ENCODE results near the gene FAM219A.

DNA sequence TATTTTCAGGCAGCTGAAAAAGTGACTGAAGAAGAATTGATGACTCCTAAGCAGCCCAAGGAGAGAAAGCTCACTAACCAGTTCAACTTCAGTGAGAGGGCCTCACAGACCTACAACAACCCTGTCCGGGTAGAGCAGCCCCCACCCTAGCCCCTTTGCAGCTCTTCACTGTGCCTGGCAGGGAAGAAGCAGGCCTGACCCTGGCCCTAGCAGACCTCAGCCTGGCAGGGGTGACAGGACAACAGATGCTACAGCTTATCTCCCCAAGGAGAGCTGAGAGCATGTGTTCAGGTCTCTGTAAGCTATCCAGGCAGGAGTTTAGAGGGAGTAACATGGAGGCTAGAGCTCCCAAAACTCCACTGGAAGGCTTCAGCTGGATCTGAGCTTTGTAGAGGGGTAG, 32.0 kb upstream of the FAM219A start:
- TF ChIP-seq, protein P1, sequence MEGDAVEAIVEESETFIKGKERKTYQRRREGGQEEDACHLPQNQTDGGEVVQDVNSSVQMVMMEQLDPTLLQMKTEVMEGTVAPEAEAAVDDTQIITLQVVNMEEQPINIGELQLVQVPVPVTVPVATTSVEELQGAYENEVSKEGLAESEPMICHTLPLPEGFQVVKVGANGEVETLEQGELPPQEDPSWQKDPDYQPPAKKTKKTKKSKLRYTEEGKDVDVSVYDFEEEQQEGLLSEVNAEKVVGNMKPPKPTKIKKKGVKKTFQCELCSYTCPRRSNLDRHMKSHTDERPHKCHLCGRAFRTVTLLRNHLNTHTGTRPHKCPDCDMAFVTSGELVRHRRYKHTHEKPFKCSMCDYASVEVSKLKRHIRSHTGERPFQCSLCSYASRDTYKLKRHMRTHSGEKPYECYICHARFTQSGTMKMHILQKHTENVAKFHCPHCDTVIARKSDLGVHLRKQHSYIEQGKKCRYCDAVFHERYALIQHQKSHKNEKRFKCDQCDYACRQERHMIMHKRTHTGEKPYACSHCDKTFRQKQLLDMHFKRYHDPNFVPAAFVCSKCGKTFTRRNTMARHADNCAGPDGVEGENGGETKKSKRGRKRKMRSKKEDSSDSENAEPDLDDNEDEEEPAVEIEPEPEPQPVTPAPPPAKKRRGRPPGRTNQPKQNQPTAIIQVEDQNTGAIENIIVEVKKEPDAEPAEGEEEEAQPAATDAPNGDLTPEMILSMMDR (IDR thresholded peaks at IDR 0.05) = no peak
- no peak for TF ChIP-seq POLR2A (IDR thresholded peaks at IDR 0.05)

Data from lower leg skin (tissue), 3 donors.